H9 (cell line): ENCODE measurements around the gene CTSA. TPM values are rescaled to one million over a fixed set of nuclear protein-coding genes. Genes with fewer than 3 reads are reported as not detected.

Source experiments
- DNase-seq: peaks from one replicate; pipeline ENCODE4 v3.0.0-alpha.2; 2017
- H2AFZ ChIP-seq: one replicate; pipeline ENCODE4 v1.6.1; 2013; ENCODE audit warnings: mild to moderate bottlenecking, low read length, control low read depth, moderate library complexity
- H2AK5ac ChIP-seq: 2 replicates; pipeline ENCODE4 v1.6.1; 2013; ENCODE audit warnings: low read length, control low read depth, mixed read lengths; ENCODE audit not compliant: insufficient read length
- H2BK120ac ChIP-seq: one replicate; pipeline ENCODE4 v1.6.1; 2013; ENCODE audit warnings: low read depth, mild to moderate bottlenecking, low read length, control low read depth, inconsistent platforms; ENCODE audit not compliant: poor library complexity, severe bottlenecking
- H2BK12ac ChIP-seq: 2 replicates; pipeline ENCODE4 v1.6.1; 2013; ENCODE audit warnings: low read length, control low read depth, mixed read lengths, low read depth; ENCODE audit not compliant: insufficient read length
- H2BK15ac ChIP-seq: 2 replicates; pipeline ENCODE4 v1.6.1; 2013; ENCODE audit warnings: low read depth, low read length, control low read depth
- H2BK20ac ChIP-seq: one replicate; pipeline ENCODE4 v1.6.1; 2013; ENCODE audit warnings: low read depth, mild to moderate bottlenecking, low read length, control low read depth, inconsistent platforms; ENCODE audit not compliant: poor library complexity, severe bottlenecking
- H2BK5ac ChIP-seq: 2 replicates; pipeline ENCODE4 v1.6.1; 2013; ENCODE audit warnings: low read length, control low read depth, mixed read lengths; ENCODE audit not compliant: insufficient read length
- H3K14ac ChIP-seq: 2 replicates; pipeline ENCODE4 v1.6.1; 2013; ENCODE audit warnings: low read length, control low read depth; ENCODE audit not compliant: insufficient read depth
- H3K18ac ChIP-seq: 2 replicates; pipeline ENCODE4 v1.6.1; 2013; ENCODE audit warnings: low read depth, mild to moderate bottlenecking, mixed read lengths, low read length, control low read depth; ENCODE audit not compliant: insufficient read length
- H3K23ac ChIP-seq: 2 replicates; pipeline ENCODE4 v1.6.1; 2013; ENCODE audit warnings: low read length, control low read depth, mixed read lengths, low read depth; ENCODE audit not compliant: insufficient read length
- H3K23me2 ChIP-seq: 2 replicates; pipeline ENCODE4 v1.6.1; 2013; ENCODE audit warnings: low read depth, mild to moderate bottlenecking, mixed read lengths, low read length, control low read depth; ENCODE audit not compliant: insufficient read length, poor library complexity, severe bottlenecking
- H3K27ac ChIP-seq: 2 replicates; pipeline ENCODE4 v1.5.1; 2013; ENCODE audit warnings: low read length, control low read depth, mixed read lengths, low read depth; ENCODE audit not compliant: insufficient read length
- H3K27me3 ChIP-seq: 2 replicates; pipeline ENCODE4 v1.6.1; 2013; ENCODE audit warnings: low read length, control low read depth, inconsistent platforms; ENCODE audit not compliant: insufficient read depth
- H3K4ac ChIP-seq: 2 replicates; pipeline ENCODE4 v1.6.1; 2013; ENCODE audit warnings: low read depth, mild to moderate bottlenecking, control low read depth, inconsistent platforms, low read length, moderate library complexity
- H3K4me1 ChIP-seq: 2 replicates; pipeline ENCODE4 v1.6.1; 2013; ENCODE audit warnings: low read length, control low read depth, inconsistent platforms; ENCODE audit not compliant: insufficient read depth
- H3K4me2 ChIP-seq: 2 replicates; pipeline ENCODE4 v1.6.1; 2013; ENCODE audit warnings: low read length, control low read depth, mixed read lengths; ENCODE audit not compliant: insufficient read length, insufficient read depth
- H3K56ac ChIP-seq: 2 replicates; pipeline ENCODE4 v1.6.1; 2013; ENCODE audit warnings: low read depth, mild to moderate bottlenecking, mixed read lengths, low read length, control low read depth; ENCODE audit not compliant: insufficient read length
- H3K79me1 ChIP-seq: 2 replicates; pipeline ENCODE4 v1.6.1; 2013; ENCODE audit warnings: low read depth, mild to moderate bottlenecking, moderate library complexity, low read length, control low read depth, inconsistent platforms; ENCODE audit not compliant: insufficient read depth, poor library complexity, severe bottlenecking
- H3K79me2 ChIP-seq: 2 replicates; pipeline ENCODE4 v1.6.1; 2013; ENCODE audit warnings: low read length, control low read depth, inconsistent platforms; ENCODE audit not compliant: insufficient read depth
- H3K9ac ChIP-seq: 2 replicates; pipeline ENCODE4 v1.6.1; 2013; ENCODE audit warnings: low read length, control low read depth, mixed read lengths; ENCODE audit not compliant: insufficient read length; ENCODE audit errors: extremely low read depth
- H3K9me3 ChIP-seq: one replicate; pipeline ENCODE4 v1.6.1; 2013; ENCODE audit warnings: low read depth, low read length, inconsistent platforms; ENCODE audit not compliant: control insufficient read depth
- H3T11ph ChIP-seq: one replicate; pipeline ENCODE4 v1.6.1; 2013; ENCODE audit warnings: mild to moderate bottlenecking, low read length, control low read depth, inconsistent platforms
- H4K20me1 ChIP-seq: one replicate; pipeline ENCODE4 v1.6.1; 2013; ENCODE audit not compliant: control insufficient read depth, insufficient read length, insufficient read depth
- H4K5ac ChIP-seq: 2 replicates; pipeline ENCODE4 v1.6.1; 2013; ENCODE audit warnings: low read depth, mild to moderate bottlenecking, mixed read lengths, low read length, control low read depth; ENCODE audit not compliant: insufficient read length
- H4K8ac ChIP-seq: replicated peaks from 2 replicates; pipeline ENCODE4 v1.6.1; 2013; ENCODE audit warnings: low read length, control low read depth, mixed read lengths, low read depth; ENCODE audit not compliant: insufficient read length
- H4K91ac ChIP-seq: 2 replicates; pipeline ENCODE4 v1.6.1; 2013; ENCODE audit warnings: low read depth, mild to moderate bottlenecking, moderate library complexity, mixed read lengths, low read length, control low read depth; ENCODE audit not compliant: insufficient read length
- H3K27ac Mint-ChIP-seq, 3 experiments: 2 replicates in 2 of 3; 3 replicates in 1 of 3; pipeline ENCODE4 v1.8.0; 2020 to 2021; ENCODE audit warnings: mixed read lengths in 3 of 3, mild to moderate bottlenecking in 1 of 3, moderate library complexity in 1 of 3
- H3K27me3 Mint-ChIP-seq: 2 replicates; pipeline ENCODE4 v1.8.0; 2021; ENCODE audit warnings: low read depth, mild to moderate bottlenecking, moderate library complexity, mixed read lengths
- H3K36me3 Mint-ChIP-seq, 3 experiments: 2 replicates in 2 of 3; 3 replicates in 1 of 3; pipeline ENCODE4 v1.8.0; 2020 to 2021; ENCODE audit warnings: low read depth in 3 of 3, mixed read lengths in 3 of 3; ENCODE audit not compliant: insufficient read depth in 1 of 3
- H3K4me1 Mint-ChIP-seq, 2 experiments: 2 replicates each; pipeline ENCODE4 v1.8.0; 2020; ENCODE audit warnings: mixed read lengths in 2 of 2
- H3K4me3 Mint-ChIP-seq, 2 experiments: 2 replicates in 1 of 2; 3 replicates in 1 of 2; pipeline ENCODE4 v1.8.0; 2020 to 2021; ENCODE audit warnings: mild to moderate bottlenecking in 2 of 2, mixed read lengths in 2 of 2, moderate library complexity in 1 of 2
- H3K9me3 Mint-ChIP-seq, 2 experiments: 2 replicates in 1 of 2; 3 replicates in 1 of 2; pipeline ENCODE4 v1.8.0; 2020; ENCODE audit warnings: mild to moderate bottlenecking in 2 of 2, mixed read lengths in 2 of 2, moderate library complexity in 1 of 2
- CTCF ChIP-seq: fragments of 200-600 bp; sonication (generic); conservative IDR thresholded peaks from 3 replicates; pipeline ENCODE4 v1.8.0; 2021; ENCODE audit warnings: antibody characterized with exemption, mild to moderate bottlenecking
- WGBS: extraction: QIAGEN DNeasy Blood & Tissue Kit; methylation state at CpG from one replicate; pipeline ENCODE4 v1.1.7; 2013; ENCODE audit warnings: missing lambda C conversion rate, low lambda C conversion rate, mixed read lengths; ENCODE audit not compliant: insufficient read length; ENCODE audit errors: extremely low coverage; 5-methylcytosine and 5-hydroxymethylcytosine counted together
- total RNA-seq: library from RNA; stranded (reverse); gene quantifications from 2 replicates; pipeline ENCODE4 v1.2.1, GENCODE V29; 2021

The CTSA gene
- total RNA-seq, 1 experiment from 2014 or later, result 64.4 TPM

GRCh38 chr20:45902199-45902701 lies 11.1 kb downstream of the CTSA start:
- Mint-ChIP-seq H3K36me3 (peaks cover 43 to 63% (median 62%) of the 10 kb centered on the region in 3 experiments; a peak in 6 of 7 replicates), H3K27me3 (no peaks in the 10 kb centered on the region; the same call in 1 of the 2 replicates), H3K27ac (no peak overlapping the region), H3K9me3 (no peaks in the 10 kb centered on the region), H3K4me1 (peaks cover 6 to 7% of the 10 kb centered on the region in 2 experiments), H3K4me3 (no peak overlapping the region)
- Histone ChIP-seq H3K79me2 (no peaks in the 10 kb centered on the region), H3K79me1 (no peaks in the 10 kb centered on the region), H3K14ac (no peak overlapping the region), H3K27me3 (no peaks in the 10 kb centered on the region), H3K23me2 (no peaks in the 10 kb centered on the region), H2BK5ac (no peak overlapping the region), H2AK5ac (no peak overlapping the region), H2BK12ac (no peak overlapping the region), H3K18ac (no peak overlapping the region), H2BK15ac (no peak overlapping the region), H3K4ac (no peak overlapping the region), H3K4me2 (no peak overlapping the region), H4K20me1 (no peaks in the 10 kb centered on the region), H3K27ac (no peak overlapping the region), H3T11ph (no peak overlapping the region), H3K9ac (no peak overlapping the region), H4K91ac (no peak overlapping the region), H3K23ac (no peak overlapping the region), H3K4me1 (no peaks in the 10 kb centered on the region), H4K8ac (no peak overlapping the region), H2AFZ (no peak overlapping the region), H3K9me3 (no peaks in the 10 kb centered on the region), H4K5ac (no peak overlapping the region), H2BK20ac (no peak overlapping the region), H3K56ac (no peak overlapping the region), H2BK120ac (no peak overlapping the region)
- WGBS, result no CpG with 5 or more reads among the region's 14 CpGs
- no peak for TF ChIP-seq CTCF
- DNase-seq, result no peak
